Stimulated activated CD4-positive, alpha-beta T cell treated with anti-CD3 and anti-CD28 coated beads, Interleukin-15, amount 100 ng/mL, for 48 hours (primary cell): Measurements from ENCODE around the gene ZC3H18.
"Not testable (repeated sequence)": the region's sequence is repeated elsewhere in the genome, so short reads cannot be mapped to it uniquely, and the experiment has no call there.

ENCODE experiments used
- DNase-seq, 2 donors: peaks; one replicate each; pipeline ENCODE4 v3.0.0-alpha.2; 2020; ENCODE audit warnings: low read depth in 2 of 2

Gene ZC3H18

GRCh38 chr16:88654363-88655052 is 84.3 kb downstream of the ZC3H18 start:
- DNase-seq, result no peak

- no peak for DNase-seq
Observed at GRCh38 chr16:88655053-88655732, 85.0 kb downstream of the ZC3H18 start.

DNA sequence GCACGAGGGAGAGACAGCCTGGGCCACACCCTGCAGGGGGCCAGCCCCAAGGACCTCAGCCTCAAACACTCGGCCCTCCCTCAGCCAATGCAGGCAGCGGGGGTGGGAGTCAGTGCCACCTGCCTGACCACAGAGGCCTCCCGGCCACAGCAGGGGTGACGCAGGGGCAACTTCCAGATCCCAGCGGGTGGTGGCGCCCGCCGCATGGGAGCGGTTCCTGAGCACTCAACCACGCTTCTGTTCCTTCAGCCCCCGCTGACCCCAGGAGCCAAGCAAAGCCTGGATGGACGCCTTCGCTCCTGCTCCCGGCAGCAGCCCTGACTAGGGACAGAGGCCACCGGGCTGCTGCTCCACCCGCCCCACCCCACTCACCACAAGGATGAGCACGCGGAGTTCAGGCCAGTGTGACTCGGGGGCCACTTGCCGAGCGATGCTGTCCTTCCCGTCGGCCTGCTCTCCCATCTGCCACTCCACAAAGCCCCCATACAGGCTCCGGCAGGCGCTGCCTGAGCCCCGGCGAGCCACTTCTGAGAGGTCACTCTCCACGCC is 85.6 kb downstream of the ZC3H18 start:
- DNase-seq, result no peak

DNA sequence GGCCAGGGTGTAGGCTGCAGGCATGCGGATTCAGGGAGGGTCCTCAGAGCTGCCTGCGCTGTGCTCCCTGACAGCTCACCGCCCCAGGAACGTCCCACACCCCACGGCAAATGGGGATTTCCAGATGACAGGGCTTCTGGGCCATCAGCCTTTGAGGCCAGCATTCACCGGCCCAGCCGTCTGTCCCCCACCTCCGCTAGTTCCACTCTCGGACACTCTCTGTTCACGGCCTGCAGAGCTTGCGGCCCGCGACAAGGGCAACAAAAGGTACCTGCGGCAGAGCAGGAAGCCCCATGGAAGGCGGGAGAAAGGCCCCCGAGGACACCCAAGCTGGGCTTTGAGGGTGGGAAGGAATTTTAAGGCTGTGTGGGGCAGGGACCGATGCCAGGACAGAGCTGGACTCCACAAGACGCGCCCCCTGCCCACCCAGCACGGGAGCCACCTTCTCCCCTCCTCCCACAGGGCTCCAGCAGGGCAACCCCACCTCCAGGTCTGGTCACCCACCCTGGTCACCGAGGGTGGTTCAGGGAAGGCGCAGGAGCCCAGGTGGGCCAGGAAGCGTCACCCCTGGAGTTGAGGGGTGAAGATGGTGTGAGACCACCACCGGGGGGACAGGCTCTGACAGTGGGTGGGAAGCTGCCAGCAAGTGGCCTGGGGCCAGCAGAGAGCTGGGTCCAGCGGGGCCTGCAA is 86.2 kb downstream of the ZC3H18 start:
- DNase-seq, result no peak

DNA sequence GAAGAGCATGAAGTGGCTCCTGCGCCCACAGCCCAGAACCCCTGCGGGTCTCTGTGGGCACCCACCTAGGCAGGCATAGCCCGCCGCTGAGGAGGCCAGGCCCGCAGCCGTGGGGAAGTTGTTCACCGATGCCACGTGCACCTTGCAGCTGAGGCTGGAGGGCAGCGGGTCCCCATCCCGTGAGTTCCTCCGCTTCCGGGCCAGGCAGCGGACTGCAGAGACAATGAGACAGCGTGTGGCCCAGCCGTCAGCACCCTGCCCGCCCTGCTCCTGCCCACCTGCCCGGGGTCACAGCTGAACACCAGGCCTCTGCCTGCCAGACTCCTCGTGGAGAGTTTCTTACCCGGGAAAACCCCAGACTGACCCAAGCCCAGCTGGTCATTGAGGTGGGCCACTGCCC is 87.2 kb downstream of the ZC3H18 start:
- no peak for DNase-seq

GRCh38 chr16:88658714-88659113 is 88.5 kb downstream of the ZC3H18 start:
- DNase-seq, result no peak

DNA sequence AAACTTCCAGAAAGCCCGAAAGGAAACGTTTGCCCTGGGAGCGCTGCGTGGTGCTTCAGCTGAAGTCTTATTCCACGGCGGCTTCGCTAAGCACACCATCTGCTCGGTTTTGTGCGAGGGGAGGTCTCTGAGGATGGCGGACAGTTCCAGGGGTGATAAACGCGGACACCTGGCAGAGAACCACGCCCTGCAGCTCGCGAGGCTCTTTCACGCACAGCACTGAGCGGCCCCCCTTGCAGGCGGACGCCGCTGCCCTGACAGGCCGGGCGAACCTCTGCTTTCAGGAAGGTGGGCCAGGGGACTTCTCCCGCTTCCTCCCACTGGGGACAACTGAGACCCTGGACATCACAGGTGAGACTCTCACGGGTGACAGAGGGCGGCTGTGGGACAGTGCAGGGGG is 89.0 kb downstream of the ZC3H18 start:
- no peak for DNase-seq

GRCh38 chr16:88661468-88661867 is 91.3 kb downstream of the ZC3H18 start:
- DNase-seq, result no peak

DNA sequence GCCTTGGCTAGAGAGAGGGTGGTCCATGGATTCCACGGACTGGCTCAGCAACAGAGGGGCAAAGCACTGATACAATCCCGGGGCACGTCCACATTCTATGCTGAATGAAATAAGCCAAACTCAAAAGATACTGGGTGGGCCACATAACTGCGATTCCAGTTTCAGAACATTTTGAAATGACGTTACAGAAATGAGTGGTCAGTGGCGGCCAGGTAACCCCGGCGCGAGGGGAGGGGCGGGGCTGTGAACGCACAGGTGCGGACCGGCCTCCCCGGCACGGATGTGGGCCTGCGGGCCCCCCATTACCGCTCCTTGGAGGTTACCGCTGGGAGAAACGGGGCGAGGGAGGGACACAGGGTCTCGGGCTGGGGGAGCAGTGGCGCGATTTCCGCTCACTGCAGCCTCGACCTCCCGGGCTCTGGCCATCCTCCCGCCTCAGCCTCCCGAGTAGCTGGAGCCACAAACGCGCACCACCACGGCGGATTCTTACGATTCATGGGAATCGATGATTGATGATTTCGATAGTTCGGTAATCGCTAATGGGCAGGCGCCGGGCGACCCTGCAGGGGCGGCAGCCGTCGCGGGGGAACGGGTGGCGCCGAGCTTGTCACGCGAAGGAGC is 92.1 kb downstream of the ZC3H18 start:
- DNase-seq, result no peak

- DNase-seq, result peak; percentile 94
Observed at GRCh38 chr16:88662843-88663606, 92.8 kb downstream of the ZC3H18 start, which contains the start of gene MVD. TSS of gene MVD (minus strand) at chr16:88663091. CDS start at chr16:88663080, 11 bp downstream.

GRCh38 chr16:88665148-88665547 is 94.9 kb downstream of the ZC3H18 start:
- no peak for DNase-seq

DNA sequence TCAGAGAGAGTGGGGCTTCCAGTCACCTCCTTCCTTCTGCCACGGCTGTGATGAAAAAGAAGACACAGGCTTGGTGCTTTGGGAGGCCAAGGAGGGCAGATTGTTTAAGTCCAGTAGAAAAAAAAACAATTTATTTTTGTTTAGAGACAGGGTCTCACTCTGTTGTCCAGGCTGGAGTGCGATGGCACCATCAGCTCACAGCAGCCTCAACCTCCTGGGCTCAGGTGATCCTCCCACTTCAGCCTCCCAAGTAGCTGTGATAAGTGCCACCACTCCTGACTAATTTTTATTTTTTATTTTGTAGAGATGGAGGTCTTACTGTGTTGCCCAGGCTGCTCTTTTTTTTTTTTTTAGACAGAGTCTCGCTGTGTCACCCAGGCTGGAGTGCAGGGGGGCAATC is 95.4 kb downstream of the ZC3H18 start:
- DNase-seq, result no peak

GRCh38 chr16:88667461-88667860 is 97.3 kb downstream of the ZC3H18 start:
- DNase-seq, result no peak

DNA sequence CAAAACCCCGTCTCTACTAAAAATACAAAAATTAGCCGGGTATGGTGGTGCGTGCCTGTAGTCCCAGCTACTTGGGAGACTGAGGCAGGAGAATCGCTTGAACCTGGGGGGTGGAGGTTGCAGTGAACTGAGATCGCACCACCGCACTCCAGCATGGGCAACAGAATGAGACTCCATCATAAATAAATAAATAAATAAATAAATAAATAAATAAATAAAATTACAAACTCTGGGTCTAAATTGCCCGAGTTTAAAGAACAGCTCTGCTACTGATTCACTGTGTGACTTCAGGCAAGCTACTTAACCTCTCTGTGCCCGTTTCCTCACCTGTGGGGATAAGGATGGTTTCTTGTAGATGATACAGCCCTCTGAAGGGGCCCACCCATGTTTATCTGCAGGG is 99.3 kb downstream of the ZC3H18 start:
- not testable (repeated sequence) for DNase-seq

- no peak for DNase-seq
Observed at GRCh38 chr16:88669980-88670379, 99.8 kb downstream of the ZC3H18 start.

GRCh38 chr16:88671806-88672205 is 101.6 kb downstream of the ZC3H18 start:
- DNase-seq, result no peak

- DNase-seq, result no peak
Observed at GRCh38 chr16:88672776-88673175, 102.6 kb downstream of the ZC3H18 start.

DNA sequence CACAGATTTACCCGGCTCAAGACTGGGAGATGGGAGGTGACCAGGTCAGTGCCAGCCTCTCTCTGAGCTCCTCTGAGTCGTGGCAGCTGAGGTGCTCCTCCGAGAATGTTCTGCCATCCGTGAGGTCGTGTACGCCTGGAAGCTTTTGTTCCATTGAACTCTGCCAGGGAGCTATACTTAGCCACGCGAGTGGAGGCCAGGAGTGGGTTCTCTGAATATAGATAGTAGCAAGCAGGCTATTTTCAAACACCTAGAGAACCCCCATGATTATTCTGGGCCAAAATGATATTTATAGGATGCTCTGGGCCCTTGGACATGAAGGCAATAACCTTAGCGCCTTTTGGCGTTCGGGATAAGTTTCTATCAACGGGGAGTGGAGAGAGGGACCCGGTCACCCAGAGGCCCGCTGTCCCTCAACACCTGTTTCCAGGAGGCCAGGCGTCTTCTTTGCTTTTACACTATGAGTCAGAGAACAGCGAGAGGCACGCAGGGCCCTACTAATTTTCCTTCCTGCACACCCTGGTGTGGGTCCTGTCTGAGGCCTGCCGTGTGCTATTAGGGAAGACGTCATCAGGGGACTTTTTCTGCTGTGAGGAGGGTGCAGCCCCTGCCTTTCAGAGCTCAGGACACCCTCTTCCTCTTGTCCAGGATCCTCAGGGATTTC is 103.6 kb downstream of the ZC3H18 start:
- DNase-seq, result no peak

- DNase-seq, result no peak
Observed at GRCh38 chr16:88676502-88677242, 106.5 kb downstream of the ZC3H18 start.

GRCh38 chr16:88677721-88678120 is 107.5 kb downstream of the ZC3H18 start:
- no peak for DNase-seq
